ENCODE measurements around the gene CPNE4.

DNA sequence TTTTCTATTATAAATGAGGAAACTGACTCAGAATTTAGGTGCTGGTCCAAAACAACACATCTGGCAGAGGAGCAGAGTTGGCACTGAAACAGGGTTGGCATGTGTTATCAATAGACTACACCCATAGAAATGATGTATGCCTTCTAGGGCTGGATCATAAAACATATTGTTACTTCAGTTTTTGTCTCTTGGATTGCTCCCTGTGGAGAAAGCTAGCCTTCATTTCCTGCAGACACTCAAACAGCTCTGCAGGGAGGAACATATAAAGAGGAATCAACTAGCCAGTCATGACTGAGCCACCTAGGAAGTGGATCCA lies 531.5 kb downstream of the CPNE4 start:
- no peak for TF ChIP-seq CTCF (IDR thresholded peaks at IDR 0.05)
- TF ChIP-seq POLR2A (IDR thresholded peaks at IDR 0.05), result no peak

Measured in vagina (tissue), 2 donors.